Activated T-helper 1 cell treated with anti-CD3 and anti-CD28 coated beads, Interleukin-2, amount 50 U/mL, for 16 hours (primary cell): Measurements from ENCODE around the gene CDH18.
"Not testable (repeated sequence)": the region's sequence is repeated elsewhere in the genome, so short reads cannot be mapped to it uniquely, and the experiment has no call there.

Experiments
- DNase-seq, 2 donors: peaks; one replicate each; pipeline ENCODE4 v3.0.0-alpha.2; 2020; ENCODE audit warnings: low read depth in 1 of 2, low spot score in 1 of 2

Gene CDH18

DNA sequence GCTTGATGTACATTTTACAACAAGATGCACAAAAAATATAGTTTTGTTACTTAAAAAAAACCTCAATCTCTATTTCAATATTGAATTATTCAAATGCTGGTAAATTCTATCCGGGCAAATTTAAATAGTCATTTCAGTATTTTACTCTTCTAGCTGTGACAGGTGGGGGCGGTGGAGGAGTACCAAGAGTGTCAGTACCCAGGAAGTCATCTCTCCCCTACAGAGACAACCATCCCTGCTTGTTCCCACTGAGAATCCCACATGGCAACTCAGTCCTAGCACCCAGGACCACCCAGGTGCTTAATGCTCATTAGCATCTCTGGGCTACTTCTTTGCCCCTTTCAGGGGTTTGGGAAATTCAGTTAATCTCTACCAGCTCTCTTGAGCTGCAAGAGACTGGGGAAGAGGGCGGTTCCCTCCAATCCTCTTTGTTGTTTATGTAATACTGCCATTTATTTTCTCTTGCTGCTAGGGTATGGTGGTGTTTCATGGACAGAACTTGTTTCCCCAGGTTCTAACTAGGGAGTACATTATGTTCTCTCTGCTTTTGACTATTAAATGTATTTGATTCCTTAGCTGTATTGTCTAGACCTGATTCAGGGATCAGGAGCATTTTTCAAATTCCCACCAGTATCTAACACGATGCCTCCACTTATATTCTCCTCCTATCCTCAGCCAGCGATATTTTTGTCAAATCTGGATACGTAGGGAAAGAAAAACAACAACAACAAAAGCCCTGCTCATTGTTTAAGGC lies 122.5 kb downstream of the CDH18 start:
- DNase-seq, result no peak

DNA sequence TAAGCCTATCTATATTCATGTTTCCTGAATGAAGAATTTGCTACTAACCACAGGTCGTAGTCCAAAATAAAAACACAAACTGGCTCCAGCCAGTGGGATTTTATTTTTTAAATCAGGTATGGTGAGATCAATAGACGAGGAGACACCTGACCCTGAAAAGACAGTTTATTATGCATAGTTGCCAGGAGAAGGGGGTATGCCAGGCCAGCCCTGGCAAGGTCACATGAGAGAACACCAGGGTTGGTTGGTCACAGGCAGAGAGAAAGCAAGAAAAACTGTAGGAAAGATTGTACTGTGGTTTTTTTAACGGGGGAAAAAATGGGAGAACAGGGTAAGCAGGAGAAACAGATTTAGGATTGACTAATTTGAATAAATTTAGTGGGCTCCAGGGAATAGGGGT lies 125.3 kb downstream of the CDH18 start:
- DNase-seq, result no peak

DNA sequence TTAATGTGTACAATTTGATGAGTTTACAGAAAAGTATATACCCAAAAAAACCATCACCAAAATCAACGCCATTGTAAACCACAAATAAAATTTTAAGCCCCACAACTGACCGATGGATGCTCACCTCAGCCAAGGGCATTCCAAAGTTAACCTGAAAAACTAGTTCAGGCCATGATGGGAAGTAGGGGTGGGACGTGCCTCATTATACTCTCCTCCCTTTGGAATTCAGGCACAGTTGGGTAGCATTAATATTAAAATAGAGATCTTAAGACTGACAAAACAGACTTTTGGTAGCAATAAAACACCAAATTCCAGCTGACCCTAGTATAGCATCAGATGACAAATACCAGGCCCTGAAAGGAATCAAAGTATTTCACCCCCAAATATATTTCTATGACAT lies 129.0 kb downstream of the CDH18 start:
- no peak for DNase-seq

GRCh38 chr5:19855931-19856330 lies 132.1 kb downstream of the CDH18 start:
- no peak for DNase-seq

GRCh38 chr5:19855453-19855852 lies 132.5 kb downstream of the CDH18 start:
- no peak for DNase-seq

DNA sequence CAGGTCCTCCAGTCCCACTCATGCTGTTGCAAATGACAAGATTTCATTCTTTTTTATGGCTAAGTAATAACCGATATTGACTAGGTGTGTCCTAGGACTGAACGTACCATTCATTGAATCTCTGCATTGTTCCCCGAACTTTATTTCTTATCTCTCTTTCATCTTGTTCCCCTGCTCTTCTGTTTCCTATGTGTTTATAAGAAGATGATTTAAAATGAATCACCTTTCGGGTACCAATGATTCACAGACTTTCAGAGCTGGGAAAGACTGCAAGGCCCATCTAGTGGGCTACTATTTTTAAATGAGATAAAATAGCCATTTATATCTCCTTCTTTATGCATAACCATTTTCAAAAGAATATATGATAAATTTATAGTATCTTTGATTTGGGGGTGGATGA lies 133.0 kb downstream of the CDH18 start:
- no peak for DNase-seq

DNA sequence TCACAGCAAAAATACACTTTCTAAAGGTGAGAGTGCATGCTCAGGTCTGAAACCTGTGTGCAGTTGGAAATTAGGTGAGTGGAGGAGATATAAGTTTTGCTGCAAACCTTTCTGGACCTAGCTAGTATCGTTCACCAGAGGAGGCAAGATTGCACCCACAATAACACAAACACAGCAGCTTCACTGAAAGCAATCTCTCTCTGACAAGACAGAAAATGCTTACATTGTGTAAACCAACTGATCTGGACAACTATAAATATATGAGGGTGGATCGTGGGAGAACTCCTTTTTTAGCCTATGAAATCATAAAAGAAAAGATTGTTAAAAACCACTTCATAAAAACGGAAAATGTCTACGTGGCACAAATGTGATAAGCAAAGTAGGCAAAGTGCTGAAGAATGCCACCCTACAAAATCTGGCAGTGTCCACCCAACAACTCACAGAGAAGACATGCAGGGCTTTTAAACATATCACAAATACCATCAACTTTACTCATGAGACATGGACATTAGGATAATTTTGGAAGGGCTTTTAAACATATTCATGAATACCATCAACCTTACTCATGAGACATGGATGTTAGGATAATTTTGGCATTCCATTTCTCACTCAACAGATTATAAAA lies 134.3 kb downstream of the CDH18 start:
- no peak for DNase-seq

DNA sequence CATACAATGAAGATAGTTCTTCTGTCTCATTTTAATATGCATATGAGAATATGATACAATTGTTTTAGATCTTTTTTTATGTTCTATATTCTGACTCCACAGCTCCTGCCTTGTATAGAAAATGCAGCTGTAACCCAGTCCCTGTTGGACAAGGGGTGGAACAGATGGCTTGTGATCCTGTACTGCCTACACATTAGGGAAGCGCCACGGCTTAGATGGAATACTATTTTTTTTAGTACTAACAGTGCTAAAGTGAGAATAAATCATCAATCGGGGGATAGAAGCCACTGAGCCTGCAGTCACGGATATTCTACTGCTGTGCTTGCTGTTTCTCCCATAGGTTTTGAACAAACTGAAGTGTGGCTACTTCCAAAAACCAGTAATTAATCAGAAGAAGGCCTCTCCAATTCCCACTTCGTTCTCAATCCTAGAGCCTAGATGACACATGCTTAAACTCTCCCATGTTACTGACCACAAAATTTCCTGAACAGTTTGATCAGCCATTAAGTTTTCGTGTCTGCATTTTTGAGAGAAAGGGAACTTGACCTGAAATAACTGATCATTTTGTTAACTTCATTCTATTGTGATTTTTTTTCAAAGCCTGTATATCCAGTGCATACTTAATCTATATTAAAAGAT lies 150.3 kb downstream of the CDH18 start:
- no peak for DNase-seq

GRCh38 chr5:19835442-19835841 lies 152.6 kb downstream of the CDH18 start:
- no peak for DNase-seq

- DNase-seq, result not testable (repeated sequence)
Measured at GRCh38 chr5:19812720-19813119, 175.3 kb downstream of the CDH18 start.

DNA sequence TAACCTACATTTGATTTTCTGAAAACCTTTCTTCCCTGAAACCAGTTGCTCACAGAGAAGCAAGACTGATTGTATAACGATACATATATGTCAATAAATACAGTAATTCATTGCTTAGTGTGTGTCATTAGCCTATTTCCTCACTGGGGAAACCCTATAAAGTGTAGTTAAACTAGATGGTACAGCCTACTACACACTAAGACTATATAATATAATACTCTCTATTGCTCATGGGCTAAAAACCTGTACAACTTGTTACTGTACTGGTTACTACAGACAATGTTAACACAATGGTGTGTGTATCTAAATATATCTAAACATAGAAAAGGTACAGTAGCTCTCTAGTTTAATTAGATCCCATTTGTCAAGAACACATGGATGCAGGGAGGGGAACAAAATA lies 181.2 kb downstream of the CDH18 start:
- no peak for DNase-seq

DNA sequence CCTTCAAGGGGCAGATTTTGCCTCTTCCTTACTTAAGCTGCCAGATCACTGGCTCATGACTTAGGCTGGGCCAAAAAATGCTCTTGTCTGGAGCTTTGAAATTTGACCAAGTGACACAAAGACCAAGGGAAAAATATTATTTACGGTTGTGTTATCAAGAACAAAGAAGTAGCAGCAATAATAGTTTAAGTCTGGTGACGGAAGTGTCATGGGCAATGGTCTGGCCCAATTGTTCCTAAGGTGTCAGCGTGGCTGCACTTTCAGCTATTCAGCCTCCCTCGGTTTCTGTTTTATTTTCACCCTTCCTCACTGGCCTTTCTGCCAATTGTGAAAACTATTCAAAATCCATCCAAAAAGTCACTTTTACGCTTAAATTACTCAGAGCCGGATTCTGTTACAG lies 185.3 kb downstream of the CDH18 start:
- DNase-seq, result no peak

DNA sequence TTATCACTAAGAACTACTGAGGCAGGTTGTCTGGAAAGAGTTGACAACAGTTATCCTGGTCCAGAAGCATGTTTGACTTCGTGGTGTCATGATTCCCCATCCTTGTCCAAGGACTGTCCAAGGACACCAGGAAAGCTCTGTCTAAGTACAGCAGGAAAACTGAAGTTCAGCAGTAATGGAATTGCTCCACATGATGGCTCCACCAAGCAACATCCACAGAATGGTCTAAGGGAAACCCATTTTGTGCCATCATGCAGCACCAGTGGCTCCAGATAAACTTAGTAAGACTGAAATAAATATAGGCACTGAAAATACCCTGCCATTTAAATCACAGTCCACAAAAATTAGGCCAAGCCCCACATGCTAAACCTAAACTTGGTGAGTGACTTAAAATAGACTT lies 192.8 kb downstream of the CDH18 start:
- DNase-seq, result no peak

- DNase-seq, result no peak
Measured at GRCh38 chr5:19790829-19791466, 197.1 kb downstream of the CDH18 start.

GRCh38 chr5:19782566-19782965 lies 205.4 kb downstream of the CDH18 start:
- DNase-seq, result no peak

DNA sequence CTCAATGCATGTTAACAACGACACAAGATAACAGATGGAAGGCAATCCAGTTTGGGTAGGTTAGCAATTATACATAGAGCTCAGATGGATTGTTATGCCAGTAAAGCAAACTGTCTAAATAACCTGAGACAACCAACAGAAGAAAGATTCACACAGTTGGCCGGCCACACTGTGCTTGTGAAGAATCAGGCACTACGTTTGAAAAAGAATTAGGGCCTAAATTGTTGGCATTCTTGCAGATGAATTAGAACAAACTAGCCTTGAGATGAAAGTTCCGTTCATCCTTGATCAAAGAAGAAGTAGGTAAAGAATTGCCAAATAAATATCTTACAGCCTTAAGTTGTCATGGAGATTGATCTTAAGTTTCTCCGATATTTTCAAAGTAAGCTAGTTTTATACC lies 210.6 kb downstream of the CDH18 start:
- DNase-seq, result no peak

DNA sequence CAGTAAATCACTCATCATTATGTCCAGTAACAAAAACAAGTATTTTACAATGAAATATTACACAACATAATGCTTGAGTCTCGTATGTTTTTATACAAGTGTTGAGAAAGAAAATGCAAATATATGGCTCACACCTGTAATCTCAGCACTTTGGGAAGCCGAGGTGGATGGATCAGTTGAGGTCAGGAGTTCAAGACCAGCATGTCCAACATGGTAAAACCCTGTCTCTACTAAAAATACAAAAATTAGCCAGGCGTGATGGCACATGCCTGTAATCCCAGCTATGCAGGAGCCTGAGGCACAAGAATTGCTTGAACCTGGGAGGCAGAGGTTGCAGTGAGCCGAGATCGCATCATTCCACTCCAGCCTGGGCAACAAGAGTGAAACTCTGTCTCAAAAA lies 211.1 kb downstream of the CDH18 start:
- DNase-seq, result not testable (repeated sequence)

DNA sequence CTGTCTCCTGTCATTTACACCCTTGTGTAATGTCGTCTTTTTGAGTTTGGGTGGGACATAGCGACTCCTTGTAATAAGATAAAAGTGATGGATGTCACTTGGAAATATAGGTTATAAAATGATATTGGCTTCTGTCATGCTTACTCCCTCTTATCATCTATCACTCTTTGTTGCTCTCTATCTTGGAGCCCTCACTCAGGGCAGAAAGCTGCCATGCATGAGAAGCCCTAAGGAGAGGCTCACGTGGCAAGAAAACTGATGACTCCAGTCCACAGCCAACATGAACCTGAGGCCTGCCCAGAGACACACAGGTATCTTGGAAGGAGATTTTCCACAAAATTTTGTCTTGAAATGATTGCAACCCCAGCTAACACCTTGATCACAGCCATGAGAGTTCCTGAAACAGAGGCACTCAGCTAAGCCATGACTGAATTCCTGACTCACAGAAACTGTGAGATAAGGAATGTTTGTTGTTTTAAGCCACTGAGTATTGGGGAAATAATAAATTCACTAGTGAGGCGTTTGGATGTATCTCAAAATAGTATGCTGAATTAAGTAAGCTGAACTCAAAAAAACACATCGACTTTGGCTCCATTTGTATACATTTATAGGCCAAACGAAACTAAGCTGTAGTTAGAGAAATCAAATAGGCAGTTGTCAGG lies 216.7 kb downstream of the CDH18 start:
- DNase-seq, result no peak

DNA sequence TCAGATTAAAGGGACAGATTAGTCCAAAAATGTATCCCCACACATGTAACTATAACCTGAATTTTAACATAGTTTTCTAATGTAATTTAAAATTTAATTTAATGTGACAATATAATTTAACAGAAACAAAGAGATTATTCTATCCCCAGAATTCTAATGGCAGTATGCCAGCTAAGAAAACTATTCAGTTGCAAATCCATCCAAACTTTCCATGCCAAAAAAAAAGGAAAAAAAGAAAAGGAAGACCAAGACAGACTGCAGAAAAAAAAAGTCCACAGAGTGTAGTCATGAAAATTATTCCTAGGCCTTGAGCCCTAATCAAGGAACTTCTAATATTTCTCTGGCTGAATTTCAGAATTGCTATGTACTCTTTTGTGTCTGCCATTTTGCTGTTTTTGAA lies 217.6 kb downstream of the CDH18 start:
- DNase-seq, result no peak

DNA sequence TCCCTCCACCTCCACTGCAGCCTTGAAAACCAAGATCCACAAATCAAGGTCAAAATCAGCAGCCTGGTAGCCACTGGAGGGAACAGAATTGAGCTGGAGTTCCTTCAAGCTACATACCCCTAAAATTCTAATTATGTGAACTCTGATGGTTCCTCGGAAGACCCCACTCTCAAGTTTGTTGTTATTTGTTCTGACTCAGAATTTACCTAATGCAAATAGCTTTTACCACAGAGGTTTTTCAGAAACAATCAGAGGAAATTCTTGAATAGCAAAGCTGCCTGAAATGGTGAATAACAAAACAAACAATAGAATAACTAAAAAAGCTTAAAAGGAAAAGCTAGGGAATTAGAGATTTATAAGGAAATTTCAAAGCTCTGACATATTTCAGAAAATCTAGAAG lies 220.0 kb downstream of the CDH18 start:
- DNase-seq, result no peak

GRCh38 chr5:19753579-19753978 lies 234.4 kb downstream of the CDH18 start:
- no peak for DNase-seq

DNA sequence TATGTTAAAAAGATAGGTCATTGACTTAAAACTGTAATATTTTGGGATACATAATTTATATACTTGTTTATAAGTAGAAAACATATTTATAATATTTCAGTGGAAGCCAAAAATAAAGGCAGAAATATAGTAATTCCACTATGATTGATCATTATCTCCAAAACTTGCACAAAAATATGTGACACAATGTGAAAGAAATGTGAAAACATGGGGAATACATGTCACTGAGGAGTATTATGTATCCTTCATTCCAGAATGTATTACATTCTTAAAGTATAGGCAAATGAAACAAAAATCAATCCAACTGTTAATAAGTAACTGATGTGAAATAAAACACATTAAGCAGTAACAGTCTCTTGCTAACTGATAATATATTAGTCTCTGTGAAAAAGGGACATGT lies 236.7 kb downstream of the CDH18 start:
- no peak for DNase-seq
